NB4 (cell line): ENCODE measurements around the gene CRADD.

Source experiments
- CTCF ChIP-seq: IDR thresholded peaks from one replicate; pipeline ENCODE4 v1.5.1; 2012; ENCODE audit warnings: low read depth, low read length
- POLR2A ChIP-seq: IDR thresholded peaks from 2 replicates; pipeline ENCODE4 v1.6.1; 2011; ENCODE audit warnings: mild to moderate bottlenecking; ENCODE audit not compliant: insufficient read length; ENCODE audit errors: extremely low read depth

- TF ChIP-seq CTCF, result no peak
- no peak for TF ChIP-seq POLR2A
These were observed 179.4 kb downstream of the CRADD start for GRCh38 chr12:93856611-93857010.
